IPS-18a (cell line): ENCODE data around the gene UCN3.
A peak's percentile ranks its signal among the peaks of the same experiment; 100 is the strongest.
"Not testable (repeated sequence)": the region's sequence is repeated elsewhere in the genome, so short reads cannot be mapped to it uniquely, and the experiment has no call there.

Experiments
- H3K27ac ChIP-seq: one replicate; pipeline ENCODE4 v1.5.1; 2013; ENCODE audit warnings: low read length
- H3K27me3 ChIP-seq: one replicate; pipeline ENCODE4 v1.6.1; 2013; ENCODE audit warnings: mild to moderate bottlenecking, low read length; ENCODE audit not compliant: control insufficient read depth, insufficient read depth
- H3K36me3 ChIP-seq: one replicate; pipeline ENCODE4 v1.6.1; 2013; ENCODE audit warnings: low read depth, low read length; ENCODE audit not compliant: control insufficient read depth
- H3K4me1 ChIP-seq: one replicate; pipeline ENCODE4 v1.6.1; 2013; ENCODE audit warnings: low read depth, low read length; ENCODE audit not compliant: control insufficient read depth
- H3K4me3 ChIP-seq: one replicate; pipeline ENCODE4 v1.5.1; 2013; ENCODE audit warnings: low read length
- H3K9ac ChIP-seq: one replicate; pipeline ENCODE4 v1.6.1; 2013; ENCODE audit warnings: mild to moderate bottlenecking, low read length, moderate library complexity
- H3K9me3 ChIP-seq: one replicate; pipeline ENCODE4 v1.6.1; 2013; ENCODE audit warnings: low read depth, low read length; ENCODE audit not compliant: control insufficient read depth

Gene UCN3

GRCh38 chr10:5391790-5392189, 27.0 kb downstream of the UCN3 start:
- H3K9ac ChIP-seq: no peak overlapping the region
- H3K36me3 ChIP-seq: no peaks in the 10 kb centered on the region
- no peaks in the 10 kb centered on the region for H3K27me3 ChIP-seq
- H3K4me3 ChIP-seq: no peak overlapping the region
- no peak overlapping the region for H3K27ac ChIP-seq
- H3K9me3 ChIP-seq: peaks cover 23% of the 10 kb centered on the region
- H3K4me1 ChIP-seq: no peaks in the 10 kb centered on the region

- Histone ChIP-seq H3K4me1 (no peaks in the 10 kb centered on the region), H3K4me3 (no peak overlapping the region), H3K9me3 (peaks cover 23% of the 10 kb centered on the region), H3K36me3 (no peaks in the 10 kb centered on the region), H3K9ac (no peak overlapping the region), H3K27me3 (no peaks in the 10 kb centered on the region), H3K27ac (no peak overlapping the region)
Measured at GRCh38 chr10:5393529-5393928, 28.8 kb downstream of the UCN3 start.

GRCh38 chr10:5395168-5395567, 30.4 kb downstream of the UCN3 start:
- Histone ChIP-seq H3K9ac (no peak overlapping the region), H3K27ac (no peak overlapping the region), H3K36me3 (no peaks in the 10 kb centered on the region), H3K27me3 (no peaks in the 10 kb centered on the region), H3K9me3 (peaks cover 15% of the 10 kb centered on the region), H3K4me1 (no peaks in the 10 kb centered on the region), H3K4me3 (no peak overlapping the region)

GRCh38 chr10:5396556-5397300, 32.0 kb downstream of the UCN3 start:
- no peak overlapping the region for H3K9ac ChIP-seq
- H3K9me3 ChIP-seq: peaks cover 1% of the 10 kb centered on the region
- no peak overlapping the region for H3K27ac ChIP-seq
- no peaks in the 10 kb centered on the region for H3K4me1 ChIP-seq
- no peaks in the 10 kb centered on the region for H3K36me3 ChIP-seq
- no peak overlapping the region for H3K4me3 ChIP-seq
- H3K27me3 ChIP-seq: no peaks in the 10 kb centered on the region

- no peaks in the 10 kb centered on the region for H3K4me1 ChIP-seq
- no peaks in the 10 kb centered on the region for H3K9me3 ChIP-seq
- no peaks in the 10 kb centered on the region for H3K27me3 ChIP-seq
- H3K9ac ChIP-seq: no peak overlapping the region
- no peak overlapping the region for H3K27ac ChIP-seq
- H3K4me3 ChIP-seq: no peak overlapping the region
- no peaks in the 10 kb centered on the region for H3K36me3 ChIP-seq
Measured at GRCh38 chr10:5399332-5399731, 34.6 kb downstream of the UCN3 start.

- Histone ChIP-seq H3K27me3 (no peaks in the 10 kb centered on the region), H3K4me1 (no peaks in the 10 kb centered on the region), H3K4me3 (no peak overlapping the region), H3K27ac (no peak overlapping the region), H3K9ac (no peak overlapping the region), H3K9me3 (no peaks in the 10 kb centered on the region), H3K36me3 (no peaks in the 10 kb centered on the region)
Measured at GRCh38 chr10:5400468-5401240, 35.9 kb downstream of the UCN3 start.

GRCh38 chr10:5402798-5403197, 38.0 kb downstream of the UCN3 start:
- Histone ChIP-seq H3K9me3 (no peaks in the 10 kb centered on the region), H3K4me1 (no peaks in the 10 kb centered on the region), H3K36me3 (no peaks in the 10 kb centered on the region), H3K9ac (no peak overlapping the region), H3K4me3 (no peak overlapping the region), H3K27ac (no peak overlapping the region), H3K27me3 (no peaks in the 10 kb centered on the region)

GRCh38 chr10:5404208-5405041, 39.7 kb downstream of the UCN3 start, which contains the start of gene TUBAL3:
Gene TUBAL3, minus strand, starts transcription at chr10:5404828. Its CDS starts 36 bp downstream, at chr10:5404792.
- H3K4me3 ChIP-seq: no peak within 1 kb of the TSS
- no peak within 1 kb of the TSS for H3K27ac ChIP-seq
- H3K9me3 ChIP-seq: no peaks in the 10 kb centered on the region
- no peak within 1 kb of the TSS for H3K9ac ChIP-seq
- no peaks in the 10 kb centered on the region for H3K27me3 ChIP-seq
- no peaks in the 10 kb centered on the region for H3K36me3 ChIP-seq
- no peaks in the 10 kb centered on the region for H3K4me1 ChIP-seq

- Histone ChIP-seq H3K36me3 (no peaks in the 10 kb centered on the region), H3K4me1 (peaks cover under 1% of the 10 kb centered on the region), H3K27me3 (no peaks in the 10 kb centered on the region), H3K9me3 (no peaks in the 10 kb centered on the region), H3K27ac (no peak overlapping the region), H3K4me3 (no peak overlapping the region), H3K9ac (no peak overlapping the region)
Measured at GRCh38 chr10:5406918-5407317, 42.2 kb downstream of the UCN3 start.

- H3K4me1 ChIP-seq: peaks cover 16% of the 10 kb centered on the region
- H3K9ac ChIP-seq, H3K4me3 ChIP-seq, H3K27me3 ChIP-seq, H3K27ac ChIP-seq, H3K36me3 ChIP-seq, H3K9me3 ChIP-seq: not testable (repeated sequence)
Measured at GRCh38 chr10:5410787-5411186, 46.0 kb downstream of the UCN3 start.

GRCh38 chr10:5411941-5412276, 47.1 kb downstream of the UCN3 start:
- Histone ChIP-seq H3K27ac (no peak overlapping the region), H3K9me3 (no peaks in the 10 kb centered on the region), H3K4me3 (peak overlapping the region; percentile 84), H3K9ac (peak overlapping the region; percentile 66), H3K4me1 (peaks cover 25% of the 10 kb centered on the region), H3K36me3 (no peaks in the 10 kb centered on the region), H3K27me3 (no peaks in the 10 kb centered on the region)
